Pancreas (tissue), 10 donors: ENCODE results near the gene WDR86. TPM values are rescaled to one million over a fixed set of nuclear protein-coding genes. Genes with fewer than 3 reads are reported as not detected.

ENCODE experiments used
- ATAC-seq, 4 donors: fragments of 200-7000 bp; cut with Tn5 transposase; one replicate each; pipeline versions ENCODE4 v1.8.0 to v1.9.1; 2020; ENCODE audit warnings: mild to moderate bottlenecking in 4 of 4, moderate library complexity in 4 of 4
- DNase-seq, 6 donors: peaks; one replicate each; pipeline ENCODE4 v3.0.0-alpha.2; 2020
- FAIRE-seq: peaks from 2 replicates; lab custom pipeline; 2012; peaks lifted over from hg19 to GRCh38; lab: Jason Lieb, UNC
- H3K27ac ChIP-seq, 4 donors: fragments of 200-600 bp; sonication (generic); 1 replicate in 3 of 4; 2 replicates in 1 of 4; pipeline versions ENCODE4 v1.5.0 to v1.8.0; 2020
- H3K27me3 ChIP-seq, 4 donors: fragments of 200-600 bp; one replicate each; pipeline ENCODE4 v1.8.0; 2021
- H3K36me3 ChIP-seq, 3 donors: fragments of 200-600 bp; sonication (generic) in 1 of 3; one replicate each; pipeline versions ENCODE4 v1.5.0 to v1.8.0; 2020 to 2021
- H3K4me1 ChIP-seq, 3 donors: fragments of 200-600 bp; one replicate each; pipeline ENCODE4 v1.8.0; 2021
- H3K4me3 ChIP-seq, 4 donors: fragments of 200-600 bp; sonication (generic) in 2 of 4; one replicate each; pipeline versions ENCODE4 v1.5.0 to v1.8.0; 2020 to 2021
- H3K9me3 ChIP-seq, 4 donors: fragments of 200-600 bp; one replicate each; pipeline ENCODE4 v1.8.0; 2021
- WGBS, 2 donors: extraction: QIAGEN DNeasy Blood & Tissue Kit; methylation state at CpG; one replicate each; pipeline ENCODE4 v1.1.7; 2013; 5-methylcytosine and 5-hydroxymethylcytosine counted together
- intact Hi-C, 3 donors: fragments of 100-400 bp; cut with DNase I; formaldehyde crosslinking; loops; one replicate each; pipeline versions ENCODE4 v1.11.1 to v1.14.2; 2022
- polyA plus RNA-seq, 2 donors: library from polyadenylated mRNA; stranded (reverse); fragments of 200-250 nt; gene quantifications; one replicate each; pipeline ENCODE4 v1.2.3, GENCODE V29; 2013
- total RNA-seq, 6 donors: library from RNA; stranded (reverse); fragmentation: NEBNext Ultra II Directional in 4 of 6; extraction: Animal tissue kit (Norgen Biotek cat#: 25700) in 4 of 6; gene quantifications; one replicate each; pipeline versions ENCODE4 v1.2.1 to v1.2.4, GENCODE V29; 2021 to 2023
- TF ChIP-seq, protein P1 (sequence below), 4 donors: fragments of 200-600 bp; sonication (generic) in 3 of 4; IDR thresholded peaks; one replicate each; pipeline versions ENCODE4 v1.5.0 to v1.8.0; 2021; ENCODE audit warnings: antibody characterized with exemption in 4 of 4
- donor health status: healthy with polysubstance abuse.
- donor health status: DM: no; HTN: no; CAD: no; lungs with moderate emphysema.
- donor health status: DM: no; HTN: no; CAD: no.
- donor health status: control.
- donor health status: control.
- donor health status: Bipolar disorder and iron deficiency.
- donor health status: DM: yes; HTN: yes; CAD: no.
- donor health status: DM: no; HTN: no; CAD: no.
- donor health status: DM: no; HTN: no; CAD: no.
- donor health status: DM: yes; HTN: yes; CAD: no.

WDR86 gene
- total and polyA plus RNA-seq, 8 donors, result 0.28 to 1.7 (median 1.0) TPM

DNA sequence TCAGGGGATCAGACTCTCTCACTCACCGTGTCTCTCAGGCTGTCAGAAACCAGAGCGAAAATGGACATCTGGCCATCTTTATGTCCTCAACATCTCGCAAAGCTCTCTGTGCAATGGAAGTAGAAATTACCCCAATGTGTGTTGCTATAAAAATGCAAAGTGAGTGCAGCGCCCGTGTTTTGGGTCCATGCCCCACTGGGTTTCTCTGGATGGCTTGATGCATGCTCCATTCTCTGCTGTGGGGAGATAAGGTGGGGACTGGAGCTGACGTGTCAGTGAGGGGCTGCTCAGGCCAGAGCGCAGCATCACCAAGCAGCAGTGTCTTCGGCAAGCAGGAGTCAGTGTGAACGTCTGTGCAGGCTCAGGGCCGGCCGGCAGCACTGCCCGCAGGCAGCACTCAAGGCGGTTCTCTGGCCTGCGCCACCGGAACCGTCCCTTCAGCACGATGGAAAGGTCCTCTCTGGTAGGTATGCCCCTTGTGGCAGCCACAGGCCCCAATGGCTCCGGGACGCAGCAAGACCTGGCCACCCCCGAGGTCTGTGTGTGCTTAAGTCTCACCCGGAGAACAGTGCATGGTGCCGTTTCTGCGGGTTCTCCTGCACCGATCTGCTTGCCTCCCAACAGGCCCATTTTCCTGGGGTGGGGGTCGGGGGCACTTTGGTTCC, 30.2 kb downstream of the WDR86 start:
- no peak overlapping the region for H3K4me3 ChIP-seq
- no peak for DNase-seq
- intact Hi-C loops, result no loop called here
- FAIRE-seq, result no peak
- WGBS, 2 donors, result 85 to 88% methylated on average over 25 of the region's 25 CpGs
- ATAC-seq, result no peak
- no peaks in the 10 kb centered on the region for H3K4me1 ChIP-seq
- peaks cover 0 to 29% (median 16%) of the 10 kb centered on the region in 3 donors for H3K36me3 ChIP-seq
- H3K9me3 ChIP-seq, result no peaks in the 10 kb centered on the region
- H3K27me3 ChIP-seq, result no peaks in the 10 kb centered on the region
- TF ChIP-seq, protein P1, sequence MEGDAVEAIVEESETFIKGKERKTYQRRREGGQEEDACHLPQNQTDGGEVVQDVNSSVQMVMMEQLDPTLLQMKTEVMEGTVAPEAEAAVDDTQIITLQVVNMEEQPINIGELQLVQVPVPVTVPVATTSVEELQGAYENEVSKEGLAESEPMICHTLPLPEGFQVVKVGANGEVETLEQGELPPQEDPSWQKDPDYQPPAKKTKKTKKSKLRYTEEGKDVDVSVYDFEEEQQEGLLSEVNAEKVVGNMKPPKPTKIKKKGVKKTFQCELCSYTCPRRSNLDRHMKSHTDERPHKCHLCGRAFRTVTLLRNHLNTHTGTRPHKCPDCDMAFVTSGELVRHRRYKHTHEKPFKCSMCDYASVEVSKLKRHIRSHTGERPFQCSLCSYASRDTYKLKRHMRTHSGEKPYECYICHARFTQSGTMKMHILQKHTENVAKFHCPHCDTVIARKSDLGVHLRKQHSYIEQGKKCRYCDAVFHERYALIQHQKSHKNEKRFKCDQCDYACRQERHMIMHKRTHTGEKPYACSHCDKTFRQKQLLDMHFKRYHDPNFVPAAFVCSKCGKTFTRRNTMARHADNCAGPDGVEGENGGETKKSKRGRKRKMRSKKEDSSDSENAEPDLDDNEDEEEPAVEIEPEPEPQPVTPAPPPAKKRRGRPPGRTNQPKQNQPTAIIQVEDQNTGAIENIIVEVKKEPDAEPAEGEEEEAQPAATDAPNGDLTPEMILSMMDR (IDR thresholded peaks at IDR 0.05), result no peak
- H3K27ac ChIP-seq, result no peak overlapping the region

DNA sequence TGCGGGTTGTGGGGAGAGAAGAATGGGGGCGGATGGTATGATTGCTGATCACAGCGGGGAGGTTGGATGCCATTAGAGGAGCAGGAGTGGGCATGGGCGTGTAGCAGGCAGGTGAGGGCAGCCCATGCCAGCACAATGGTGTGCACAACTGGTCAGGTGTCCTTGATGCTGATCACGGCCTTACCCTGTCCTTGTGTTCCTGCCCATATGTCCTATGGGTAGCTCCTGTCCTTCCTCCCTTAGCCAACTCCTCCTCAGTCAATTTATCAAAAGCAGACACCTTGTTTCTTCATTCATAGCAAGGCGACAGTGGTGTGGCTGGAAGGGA, 30.7 kb downstream of the WDR86 start:
- no peak for ATAC-seq
- no peaks in the 10 kb centered on the region for H3K27me3 ChIP-seq
- H3K4me3 ChIP-seq, result no peak overlapping the region
- no peak for DNase-seq
- H3K27ac ChIP-seq, result no peak overlapping the region
- WGBS, 2 donors, result 79% methylated on average over 6 of the region's 6 CpGs
- peaks cover 0 to 32% (median 16%) of the 10 kb centered on the region in 3 donors for H3K36me3 ChIP-seq
- no peaks in the 10 kb centered on the region for H3K4me1 ChIP-seq
- no peak for FAIRE-seq
- H3K9me3 ChIP-seq, result no peaks in the 10 kb centered on the region
- intact Hi-C loops, result no loop called here
- TF ChIP-seq, protein P1 (IDR thresholded peaks at IDR 0.05), result no peak

GRCh38 chr7:151378496-151379192, 31.2 kb downstream of the WDR86 start:
- H3K27ac ChIP-seq, result no peak overlapping the region
- TF ChIP-seq, protein P1 (IDR thresholded peaks at IDR 0.05), result no peak
- FAIRE-seq, result no peak
- no peak overlapping the region for H3K4me3 ChIP-seq
- intact Hi-C loops, result no loop called here
- no peaks in the 10 kb centered on the region for H3K27me3 ChIP-seq
- DNase-seq, result no peak
- H3K4me1 ChIP-seq, result no peaks in the 10 kb centered on the region
- ATAC-seq, result no peak
- WGBS, 2 donors, result 84 to 91% methylated on average over 17 of the region's 17 CpGs
- peaks cover 0 to 37% (median 16%) of the 10 kb centered on the region in 3 donors for H3K36me3 ChIP-seq
- H3K9me3 ChIP-seq, result no peaks in the 10 kb centered on the region

GRCh38 chr7:151378011-151378410, 31.8 kb downstream of the WDR86 start:
- TF ChIP-seq, protein P1 (IDR thresholded peaks at IDR 0.05), result no peak
- no peaks in the 10 kb centered on the region for H3K4me1 ChIP-seq
- WGBS, 2 donors, result 90 to 91% methylated on average over 9 of the region's 9 CpGs
- FAIRE-seq, result no peak
- no peaks in the 10 kb centered on the region for H3K9me3 ChIP-seq
- intact Hi-C loops, result no loop called here
- no peaks in the 10 kb centered on the region for H3K27me3 ChIP-seq
- H3K36me3 ChIP-seq, result peaks cover 0 to 37% (median 16%) of the 10 kb centered on the region in 3 donors
- ATAC-seq, result no peak
- DNase-seq, result no peak
- no peak overlapping the region for H3K4me3 ChIP-seq
- no peak overlapping the region for H3K27ac ChIP-seq

GRCh38 chr7:151377406-151377805, 32.4 kb downstream of the WDR86 start:
- intact Hi-C loops, result no loop called here
- FAIRE-seq, result no peak
- H3K4me1 ChIP-seq, result no peaks in the 10 kb centered on the region
- TF ChIP-seq, protein P1 (IDR thresholded peaks at IDR 0.05), result no peak
- no peaks in the 10 kb centered on the region for H3K27me3 ChIP-seq
- no peak for DNase-seq
- 89 to 93% methylated on average over 12 of the region's 12 CpGs for WGBS, 2 donors
- no peaks in the 10 kb centered on the region for H3K9me3 ChIP-seq
- peaks cover 2 to 37% (median 16%) of the 10 kb centered on the region in 3 donors for H3K36me3 ChIP-seq
- ATAC-seq, result no peak
- H3K4me3 ChIP-seq, result no peak overlapping the region
- no peak overlapping the region for H3K27ac ChIP-seq
